Effector memory CD4-positive, alpha-beta T cell (primary cell): ENCODE data around the gene NCOA5.

Experiments used
- DNase-seq, 3 donors: peaks; one replicate each; pipeline ENCODE4 v3.0.0-alpha.2; 2020
- H3K27ac ChIP-seq: 2 replicates; pipeline ENCODE4 v1.7.0; 2013; ENCODE audit warnings: mild to moderate bottlenecking, low read length, moderate library complexity; ENCODE audit not compliant: insufficient read depth, poor library complexity, severe bottlenecking
- H3K27me3 ChIP-seq: replicated peaks from 2 replicates; pipeline ENCODE4 v1.7.0; 2013; ENCODE audit warnings: mild to moderate bottlenecking, low read length; ENCODE audit not compliant: insufficient read depth, control insufficient read depth, poor library complexity, severe bottlenecking
- H3K36me3 ChIP-seq: 2 replicates; pipeline ENCODE4 v1.7.0; 2013; ENCODE audit warnings: mild to moderate bottlenecking, low read length, moderate library complexity; ENCODE audit not compliant: control insufficient read depth, insufficient read depth
- H3K4me1 ChIP-seq: 2 replicates; pipeline ENCODE4 v1.7.0; 2013; ENCODE audit warnings: low read length, mild to moderate bottlenecking; ENCODE audit not compliant: control insufficient read depth, insufficient read depth, poor library complexity, severe bottlenecking
- H3K4me3 ChIP-seq: 2 replicates; pipeline ENCODE4 v1.7.0; 2013; ENCODE audit warnings: low read length, low read depth, mild to moderate bottlenecking; ENCODE audit not compliant: insufficient read depth, poor library complexity, severe bottlenecking
- H3K9me3 ChIP-seq: 2 replicates; pipeline ENCODE4 v1.7.0; 2013; ENCODE audit warnings: mild to moderate bottlenecking, low read length, moderate library complexity; ENCODE audit not compliant: control insufficient read depth

Gene NCOA5

GRCh38 chr20:46056027-46056833 lies 33.5 kb downstream of the NCOA5 start:
- no peak overlapping the region for H3K4me3 ChIP-seq
- no peak overlapping the region for H3K27ac ChIP-seq
- peaks cover 25% of the 10 kb centered on the region for H3K4me1 ChIP-seq
- peaks cover 3% of the 10 kb centered on the region for H3K36me3 ChIP-seq
- no peaks in the 10 kb centered on the region for H3K9me3 ChIP-seq
- DNase-seq: no peak
- H3K27me3 ChIP-seq: peaks cover 4% of the 10 kb centered on the region

- Histone ChIP-seq H3K36me3 (no peaks in the 10 kb centered on the region), H3K4me3 (no peak overlapping the region), H3K27ac (no peak overlapping the region), H3K4me1 (peaks cover 16% of the 10 kb centered on the region), H3K27me3 (peaks cover 4% of the 10 kb centered on the region), H3K9me3 (no peaks in the 10 kb centered on the region)
- DNase-seq: no peak
Observed at GRCh38 chr20:46055269-46055668, 34.5 kb downstream of the NCOA5 start.

GRCh38 chr20:46054606-46055005 lies 35.2 kb downstream of the NCOA5 start:
- Histone ChIP-seq H3K4me3 (no peak overlapping the region), H3K9me3 (no peaks in the 10 kb centered on the region), H3K27me3 (peaks cover 4% of the 10 kb centered on the region), H3K27ac (no peak overlapping the region), H3K36me3 (no peaks in the 10 kb centered on the region), H3K4me1 (peaks cover 12% of the 10 kb centered on the region)
- DNase-seq: no peak

GRCh38 chr20:46053416-46053815 lies 36.3 kb downstream of the NCOA5 start:
- no peak for DNase-seq

GRCh38 chr20:46051556-46052308 lies 38.0 kb downstream of the NCOA5 start:
- no peak overlapping the region for H3K4me3 ChIP-seq
- DNase-seq: no peak
- H3K36me3 ChIP-seq: no peaks in the 10 kb centered on the region
- peaks cover 2% of the 10 kb centered on the region for H3K27me3 ChIP-seq
- H3K9me3 ChIP-seq: no peaks in the 10 kb centered on the region
- no peak overlapping the region for H3K27ac ChIP-seq
- no peaks in the 10 kb centered on the region for H3K4me1 ChIP-seq

More at GRCh38 chr20:46053416-46053815, 36.3 kb downstream of the NCOA5 start:
- Histone ChIP-seq H3K27ac (no peak overlapping the region), H3K4me3 (no peak overlapping the region), H3K27me3 (peaks cover 4% of the 10 kb centered on the region), H3K9me3 (no peaks in the 10 kb centered on the region), H3K4me1 (peaks cover 6% of the 10 kb centered on the region), H3K36me3 (no peaks in the 10 kb centered on the region)

GRCh38 chr20:46050885-46051284 lies 38.9 kb downstream of the NCOA5 start:
- no peak overlapping the region for H3K27ac ChIP-seq
- no peak overlapping the region for H3K4me3 ChIP-seq
- H3K9me3 ChIP-seq: no peaks in the 10 kb centered on the region
- H3K27me3 ChIP-seq: peaks cover 2% of the 10 kb centered on the region
- H3K36me3 ChIP-seq: no peaks in the 10 kb centered on the region
- no peak for DNase-seq
- H3K4me1 ChIP-seq: no peaks in the 10 kb centered on the region

GRCh38 chr20:46050444-46050843 lies 39.3 kb downstream of the NCOA5 start:
- Histone ChIP-seq H3K9me3 (no peaks in the 10 kb centered on the region), H3K4me3 (no peak overlapping the region), H3K27ac (no peak overlapping the region), H3K27me3 (peaks cover 2% of the 10 kb centered on the region), H3K4me1 (no peaks in the 10 kb centered on the region), H3K36me3 (no peaks in the 10 kb centered on the region)
- DNase-seq: no peak

- no peak for DNase-seq
- Histone ChIP-seq H3K36me3 (no peaks in the 10 kb centered on the region), H3K27ac (no peak overlapping the region), H3K4me1 (no peaks in the 10 kb centered on the region), H3K27me3 (peaks cover 2% of the 10 kb centered on the region), H3K4me3 (no peak overlapping the region), H3K9me3 (no peaks in the 10 kb centered on the region)
Observed at GRCh38 chr20:46049815-46050214, 39.9 kb downstream of the NCOA5 start.

- Histone ChIP-seq H3K4me1 (no peaks in the 10 kb centered on the region), H3K36me3 (no peaks in the 10 kb centered on the region), H3K9me3 (no peaks in the 10 kb centered on the region), H3K27me3 (peaks cover 2% of the 10 kb centered on the region), H3K27ac (no peak overlapping the region), H3K4me3 (no peak overlapping the region)
- no peak for DNase-seq
Observed at GRCh38 chr20:46049190-46049589, 40.6 kb downstream of the NCOA5 start.

- Histone ChIP-seq H3K9me3 (no peaks in the 10 kb centered on the region), H3K4me3 (no peak overlapping the region), H3K36me3 (no peaks in the 10 kb centered on the region), H3K4me1 (no peaks in the 10 kb centered on the region), H3K27me3 (peaks cover 2% of the 10 kb centered on the region), H3K27ac (no peak overlapping the region)
- DNase-seq: no peak
Observed at GRCh38 chr20:46047821-46048220, 41.9 kb downstream of the NCOA5 start.
